SK-MEL-5 (cell line): ENCODE data around the gene CASP2. TPM values are rescaled to one million over a fixed set of nuclear protein-coding genes. Genes with fewer than 3 reads are reported as not detected.

Experiments used
- DNase-seq: peaks from one replicate; pipeline ENCODE4 v3.0.0-alpha.2; 2016; ENCODE audit warnings: low read depth, low spot score
- in situ Hi-C: cut with HindIII; loops from 2 replicates; pipeline ENCODE4 v1.10.0; 2016; ENCODE audit warnings: low sequenced_read_pairs, high pct_unique_total_duplicates, low pct_unique_long_range_greater_than_20kb
- total RNA-seq: library from RNA; depleted of rRNA; stranded (reverse); fragments of >200 nt; shearing (Covaris generic); gene quantifications from 2 replicates; pipeline ENCODE4 v1.2.3, GENCODE V29; 2014

CASP2 gene
- total RNA-seq, 1 experiment from 2014 or later, result 11.8 TPM

GRCh38 chr7:143315776-143316175, 27.6 kb downstream of the CASP2 start, which contains the start of gene CLCN1:
Gene CLCN1, plus strand, starts transcription at chr7:143316111. Its CDS starts 102 bp downstream, at chr7:143316213.
- in situ Hi-C loops, result no loop called here

GRCh38 chr7:143316492-143316891, 28.3 kb downstream of the CASP2 start:
- DNase-seq, result no peak
- in situ Hi-C loops, result no loop called here

More at GRCh38 chr7:143315776-143316175, 27.6 kb downstream of the CASP2 start, which contains the start of gene CLCN1:
- no peak for DNase-seq

GRCh38 chr7:143318661-143319060, 30.5 kb downstream of the CASP2 start:
- no peak for DNase-seq
- in situ Hi-C loops, result no loop called here

- in situ Hi-C loops, result no loop called here
- no peak for DNase-seq
These were observed 32.5 kb downstream of the CASP2 start for GRCh38 chr7:143320620-143321019.

GRCh38 chr7:143321242-143321641, 33.1 kb downstream of the CASP2 start:
- no peak for DNase-seq
- in situ Hi-C loops, result no loop called here

- in situ Hi-C loops, result no loop called here
- DNase-seq, result peak; percentile 42
These were observed 33.6 kb downstream of the CASP2 start for GRCh38 chr7:143321734-143322133.

GRCh38 chr7:143322760-143323633, 34.8 kb downstream of the CASP2 start:
- DNase-seq, result no peak
- in situ Hi-C loops, result no loop called here

- in situ Hi-C loops, result no loop called here
- no peak for DNase-seq
These were observed 35.5 kb downstream of the CASP2 start for GRCh38 chr7:143323653-143324052.

GRCh38 chr7:143325240-143325639, 37.1 kb downstream of the CASP2 start:
- in situ Hi-C loops, result no loop called here
- DNase-seq, result no peak

GRCh38 chr7:143327903-143328302, 39.8 kb downstream of the CASP2 start:
- no peak for DNase-seq
- in situ Hi-C loops, result no loop called here

- DNase-seq, result peak; percentile 61
- in situ Hi-C loops, result no loop called here
These were observed 41.5 kb downstream of the CASP2 start for GRCh38 chr7:143329471-143330170.

- DNase-seq, result no peak
These were observed 43.1 kb downstream of the CASP2 start for GRCh38 chr7:143331179-143331801.

GRCh38 chr7:143334244-143334643, 46.1 kb downstream of the CASP2 start:
- in situ Hi-C loops, result no loop called here
- DNase-seq, result no peak

More at GRCh38 chr7:143331179-143331801, 43.1 kb downstream of the CASP2 start:
- in situ Hi-C loops, result no loop called here

GRCh38 chr7:143337216-143337615, 49.1 kb downstream of the CASP2 start:
- in situ Hi-C loops, result no loop called here
- DNase-seq, result no peak

- in situ Hi-C loops, result no loop called here
- DNase-seq, result no peak
These were observed 53.7 kb downstream of the CASP2 start for GRCh38 chr7:143341842-143342241.

- in situ Hi-C loops, result no loop called here
These were observed 55.4 kb downstream of the CASP2 start for GRCh38 chr7:143343596-143343995.

GRCh38 chr7:143345428-143345900, 57.3 kb downstream of the CASP2 start:
- peak; percentile 58 for DNase-seq
- in situ Hi-C loops, result no loop called here

More at GRCh38 chr7:143343596-143343995, 55.4 kb downstream of the CASP2 start:
- no peak for DNase-seq

- DNase-seq, result no peak
- in situ Hi-C loops, result no loop called here
These were observed 57.9 kb downstream of the CASP2 start for GRCh38 chr7:143346018-143346417.
